ENCODE data around the gene CCNQ. TPM values are rescaled to one million over a fixed set of nuclear protein-coding genes. Genes with fewer than 3 reads are reported as not detected.

The CCNQ gene
- total RNA-seq, 3 donors from 2014 or later: 23.9 to 42.6 (median 39.7) TPM

GRCh38 chrX:153576239-153576870 is 22.6 kb downstream of the CCNQ start:
- H3K27me3 ChIP-seq: peaks cover 0 to 63% of the 10 kb centered on the region in 2 donors
- TF ChIP-seq POLR2AphosphoS5 (IDR thresholded peaks at IDR 0.05) (no peak), CTCF (IDR thresholded peaks at IDR 0.05) (no peak), POLR2A (IDR thresholded peaks at IDR 0.05) (no peak)
- no peak overlapping the region for H3K27ac ChIP-seq
- H3K4me1 ChIP-seq: no peaks in the 10 kb centered on the region
- DNase-seq (ENCODE audit: low spot score in 2 of 2): no peak
- intact Hi-C loops (cut with DNase I; ENCODE audit: low total_unique reads): no loop called here
- H3K36me3 ChIP-seq: no peaks in the 10 kb centered on the region
- no peak overlapping the region for H3K4me3 ChIP-seq
- no peaks in the 10 kb centered on the region for H3K9me3 ChIP-seq

GRCh38 chrX:153573984-153574383 is 25.0 kb downstream of the CCNQ start:
- no peak for TF ChIP-seq POLR2AphosphoS5 (IDR thresholded peaks at IDR 0.05)
- TF ChIP-seq CTCF (IDR thresholded peaks at IDR 0.05): no peak
- TF ChIP-seq POLR2A (IDR thresholded peaks at IDR 0.05): no peak
- DNase-seq (ENCODE audit: low spot score in 2 of 2): no peak
- no peak overlapping the region for H3K4me3 ChIP-seq

GRCh38 chrX:153572601-153573000 is 26.3 kb downstream of the CCNQ start:
- Histone ChIP-seq H3K9me3 (no peaks in the 10 kb centered on the region), H3K27ac (no peak overlapping the region), H3K27me3 (peaks cover 0 to 70% of the 10 kb centered on the region in 2 donors), H3K4me3 (no peak overlapping the region), H3K4me1 (no peaks in the 10 kb centered on the region), H3K36me3 (no peaks in the 10 kb centered on the region)
- TF ChIP-seq POLR2AphosphoS5 (IDR thresholded peaks at IDR 0.05) (no peak), POLR2A (IDR thresholded peaks at IDR 0.05) (no peak), CTCF (IDR thresholded peaks at IDR 0.05) (no peak)
- DNase-seq (ENCODE audit: low spot score in 2 of 2): no peak
- intact Hi-C loops (cut with DNase I; ENCODE audit: low total_unique reads): no loop called here

More at GRCh38 chrX:153573984-153574383, 25.0 kb downstream of the CCNQ start:
- intact Hi-C loops (cut with DNase I; ENCODE audit: low total_unique reads): no loop called here
- no peak overlapping the region for H3K27ac ChIP-seq
- H3K4me1 ChIP-seq: no peaks in the 10 kb centered on the region
- peaks cover 0 to 65% of the 10 kb centered on the region in 2 donors for H3K27me3 ChIP-seq
- no peaks in the 10 kb centered on the region for H3K9me3 ChIP-seq
- no peaks in the 10 kb centered on the region for H3K36me3 ChIP-seq

GRCh38 chrX:153571534-153571908 is 27.4 kb downstream of the CCNQ start:
- peaks cover 0 to 78% of the 10 kb centered on the region in 2 donors for H3K27me3 ChIP-seq
- H3K27ac ChIP-seq: no peak overlapping the region
- no peak for DNase-seq (ENCODE audit: low spot score in 2 of 2)
- H3K9me3 ChIP-seq: no peaks in the 10 kb centered on the region
- TF ChIP-seq POLR2A (IDR thresholded peaks at IDR 0.05) (no peak), CTCF (IDR thresholded peaks at IDR 0.05) (no peak), POLR2AphosphoS5 (IDR thresholded peaks at IDR 0.05) (no peak)
- H3K36me3 ChIP-seq: no peaks in the 10 kb centered on the region
- H3K4me1 ChIP-seq: no peaks in the 10 kb centered on the region
- H3K4me3 ChIP-seq: no peak overlapping the region
- intact Hi-C loops (cut with DNase I; ENCODE audit: low total_unique reads): no loop called here

GRCh38 chrX:153569475-153569874 is 29.5 kb downstream of the CCNQ start:
- H3K4me3 ChIP-seq: no peak overlapping the region
- H3K9me3 ChIP-seq: no peaks in the 10 kb centered on the region
- TF ChIP-seq CTCF (IDR thresholded peaks at IDR 0.05) (no peak), POLR2AphosphoS5 (IDR thresholded peaks at IDR 0.05) (no peak), POLR2A (IDR thresholded peaks at IDR 0.05) (no peak)
- no peaks in the 10 kb centered on the region for H3K36me3 ChIP-seq
- no peak overlapping the region for H3K27ac ChIP-seq
- intact Hi-C loops (cut with DNase I; ENCODE audit: low total_unique reads): no loop called here
- peaks cover 0 to 71% of the 10 kb centered on the region in 2 donors for H3K27me3 ChIP-seq
- no peak for DNase-seq (ENCODE audit: low spot score in 2 of 2)
- H3K4me1 ChIP-seq: no peaks in the 10 kb centered on the region
